HFF-Myc (cell line): ENCODE measurements around the gene CSH2.
"Not testable (repeated sequence)": the region's sequence is repeated elsewhere in the genome, so short reads cannot be mapped to it uniquely, and the experiment has no call there.

ENCODE experiments used
- DNase-seq: peaks from one replicate; pipeline ENCODE4 v3.0.0-alpha.2; 2011; ENCODE audit warnings: low read depth; ENCODE audit errors: extremely low read depth
- H3K4me3 ChIP-seq: replicated peaks from 2 replicates; pipeline ENCODE4 v1.5.1; 2011; ENCODE audit warnings: low read depth, mild to moderate bottlenecking, control low read depth, low read length
- TF ChIP-seq, protein P1 (sequence below): IDR thresholded peaks from 2 replicates; pipeline ENCODE4 v1.5.1; 2012; ENCODE audit warnings: mild to moderate bottlenecking, low read depth, low read length, control low read depth; ENCODE audit errors: missing control alignments

The CSH2 gene

DNA sequence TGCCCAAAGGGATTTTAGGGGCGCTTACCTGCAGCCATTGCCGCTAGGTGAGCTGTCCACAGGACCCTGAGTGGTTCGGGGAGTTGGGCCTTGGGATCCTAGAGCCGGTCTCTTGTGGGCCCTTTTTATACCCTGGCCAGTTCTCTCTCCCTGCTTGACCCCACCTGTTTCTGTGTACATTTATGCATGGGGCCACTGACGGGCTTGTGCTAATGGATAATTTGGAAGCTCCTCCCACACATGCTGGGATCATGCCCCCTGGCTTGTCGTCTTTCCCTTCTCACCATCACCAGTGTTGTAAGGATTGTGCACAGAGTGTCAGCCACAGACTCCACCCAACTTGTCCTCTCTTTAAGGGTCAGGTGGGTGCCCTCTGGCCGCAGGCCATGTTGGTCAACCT is at the start of gene CSH2:
Gene CSH2 (minus strand): TSS at position 101 of the 400 bp plus-strand sequence. CDS start 63 bp downstream, at position 38.
- not testable (repeated sequence) for H3K4me3 ChIP-seq, DNase-seq

DNA sequence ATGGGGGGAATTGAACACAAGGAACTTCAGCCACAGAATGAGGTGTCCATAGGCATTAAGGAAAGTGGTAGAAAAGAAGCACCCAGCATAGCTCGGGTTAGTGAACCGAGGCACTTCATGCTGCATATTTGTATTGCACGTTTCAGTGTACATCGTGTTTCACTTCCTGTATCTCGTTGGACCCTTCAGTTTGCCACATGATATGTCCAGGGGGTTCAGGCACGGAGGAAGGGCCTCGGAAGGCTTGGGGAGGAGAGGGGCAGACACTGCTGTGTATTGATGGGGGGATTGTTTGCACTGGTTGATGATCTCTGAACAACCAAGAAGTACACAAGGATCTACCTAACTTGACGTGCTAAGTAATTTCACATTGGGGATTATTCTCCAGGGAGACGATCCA is 48.9 kb upstream of the CSH2 start:
- not testable (repeated sequence) for DNase-seq, H3K4me3 ChIP-seq

DNA sequence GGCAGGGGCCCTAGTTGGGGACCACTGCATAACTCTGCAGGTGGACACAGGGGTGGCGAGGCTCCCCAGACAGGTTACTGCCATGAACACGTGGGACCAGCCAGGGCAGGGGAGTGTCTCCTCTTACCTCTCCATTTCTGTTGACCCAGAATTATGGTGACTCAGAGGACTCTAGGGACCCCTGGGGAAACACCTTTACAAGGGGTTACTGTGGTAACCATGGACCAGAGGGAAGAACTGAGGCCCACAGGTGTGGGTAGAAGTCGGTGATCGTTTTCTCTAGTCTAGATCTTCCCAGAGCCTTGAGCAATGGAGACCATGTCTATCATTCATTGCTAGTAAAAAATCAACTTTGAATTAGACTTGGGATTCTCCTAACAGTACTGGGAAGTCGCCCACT is 47.3 kb upstream of the CSH2 start:
- not testable (repeated sequence) for DNase-seq

DNA sequence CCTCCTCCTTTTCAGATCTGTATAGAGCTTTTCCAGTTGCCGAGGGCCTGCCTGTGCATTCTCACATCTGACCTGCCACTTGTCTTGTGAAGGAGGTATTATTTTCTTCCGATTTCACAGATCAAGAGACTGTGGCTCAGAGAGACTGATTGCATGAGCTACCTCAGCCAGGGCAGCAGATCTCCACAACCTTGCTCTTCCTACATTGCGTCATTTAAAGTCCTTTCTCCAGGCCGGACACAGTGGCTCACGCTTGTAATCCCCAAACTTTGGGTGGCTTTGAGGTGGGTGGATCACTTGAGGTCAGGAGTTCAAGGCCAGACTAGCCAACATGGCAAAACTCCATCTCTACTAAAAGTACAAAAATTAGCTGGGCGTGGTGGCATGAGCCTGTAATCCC is 46.6 kb upstream of the CSH2 start:
- not testable (repeated sequence) for DNase-seq, H3K4me3 ChIP-seq

More for the DNA sequence above, 47.3 kb upstream of the CSH2 start:
- not testable (repeated sequence) for H3K4me3 ChIP-seq

- no peak overlapping the region for H3K4me3 ChIP-seq
- TF ChIP-seq, protein P1, sequence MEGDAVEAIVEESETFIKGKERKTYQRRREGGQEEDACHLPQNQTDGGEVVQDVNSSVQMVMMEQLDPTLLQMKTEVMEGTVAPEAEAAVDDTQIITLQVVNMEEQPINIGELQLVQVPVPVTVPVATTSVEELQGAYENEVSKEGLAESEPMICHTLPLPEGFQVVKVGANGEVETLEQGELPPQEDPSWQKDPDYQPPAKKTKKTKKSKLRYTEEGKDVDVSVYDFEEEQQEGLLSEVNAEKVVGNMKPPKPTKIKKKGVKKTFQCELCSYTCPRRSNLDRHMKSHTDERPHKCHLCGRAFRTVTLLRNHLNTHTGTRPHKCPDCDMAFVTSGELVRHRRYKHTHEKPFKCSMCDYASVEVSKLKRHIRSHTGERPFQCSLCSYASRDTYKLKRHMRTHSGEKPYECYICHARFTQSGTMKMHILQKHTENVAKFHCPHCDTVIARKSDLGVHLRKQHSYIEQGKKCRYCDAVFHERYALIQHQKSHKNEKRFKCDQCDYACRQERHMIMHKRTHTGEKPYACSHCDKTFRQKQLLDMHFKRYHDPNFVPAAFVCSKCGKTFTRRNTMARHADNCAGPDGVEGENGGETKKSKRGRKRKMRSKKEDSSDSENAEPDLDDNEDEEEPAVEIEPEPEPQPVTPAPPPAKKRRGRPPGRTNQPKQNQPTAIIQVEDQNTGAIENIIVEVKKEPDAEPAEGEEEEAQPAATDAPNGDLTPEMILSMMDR: peak; percentile 90
- DNase-seq: peak; percentile 20
These were observed 45.8 kb upstream of the CSH2 start for GRCh38 chr17:63919311-63919723.

DNA sequence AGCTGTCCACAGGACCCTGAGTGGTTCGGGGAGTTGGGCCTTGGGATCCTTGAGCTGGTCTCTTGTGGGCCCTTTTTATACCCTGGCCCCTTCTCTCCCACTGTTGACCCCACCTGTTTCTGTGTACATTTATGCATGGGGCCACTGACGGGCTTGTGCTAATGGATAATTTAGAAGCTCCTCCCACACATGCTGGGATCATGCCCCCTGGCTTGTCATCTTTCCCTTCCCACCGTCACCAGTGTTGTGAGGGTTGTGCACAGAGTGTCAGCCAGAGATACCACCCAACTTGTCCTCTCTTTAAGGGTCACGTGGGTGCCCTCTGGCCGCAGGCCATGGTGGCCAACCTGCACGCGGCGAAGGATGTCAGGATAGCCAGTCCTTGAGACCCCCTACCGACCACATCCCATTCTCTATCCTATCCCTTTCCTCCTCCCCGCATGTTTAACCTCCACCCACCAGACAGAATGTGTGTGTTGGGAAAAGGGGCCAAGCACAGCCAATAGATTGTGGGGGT is 45.4 kb upstream of the CSH2 start, which contains the start of gene GH1:
Gene GH1 (minus strand): TSS at position 51 of the 517 bp plus-strand sequence. CDS start 63 bp downstream, outside the sequence.
- not testable (repeated sequence) for DNase-seq, H3K4me3 ChIP-seq

DNA sequence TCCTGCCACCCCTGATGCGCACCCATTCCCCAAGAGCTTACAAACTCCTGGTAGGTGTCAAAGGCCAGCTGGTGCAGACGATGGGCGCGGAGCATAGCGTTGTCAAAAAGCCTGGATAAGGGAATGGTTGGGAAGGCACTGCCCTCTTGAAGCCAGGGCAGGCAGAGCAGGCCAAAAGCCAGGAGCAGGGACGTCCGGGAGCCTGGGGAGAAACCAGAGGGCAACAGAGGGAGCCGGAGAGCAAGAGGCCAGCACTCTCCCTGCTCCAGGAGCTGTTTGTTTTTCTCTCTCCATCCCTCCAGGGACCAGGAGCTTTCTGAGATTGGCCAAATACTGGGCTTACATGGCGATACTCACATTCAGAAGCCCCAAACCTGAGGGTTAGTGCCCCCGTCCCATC is 44.8 kb upstream of the CSH2 start:
- TF ChIP-seq, protein P1: no peak
- DNase-seq: no peak
- H3K4me3 ChIP-seq: no peak overlapping the region

GRCh38 chr17:63917646-63918045 is 44.2 kb upstream of the CSH2 start:
- DNase-seq: no peak
- TF ChIP-seq, protein P1: no peak
- no peak overlapping the region for H3K4me3 ChIP-seq

DNA sequence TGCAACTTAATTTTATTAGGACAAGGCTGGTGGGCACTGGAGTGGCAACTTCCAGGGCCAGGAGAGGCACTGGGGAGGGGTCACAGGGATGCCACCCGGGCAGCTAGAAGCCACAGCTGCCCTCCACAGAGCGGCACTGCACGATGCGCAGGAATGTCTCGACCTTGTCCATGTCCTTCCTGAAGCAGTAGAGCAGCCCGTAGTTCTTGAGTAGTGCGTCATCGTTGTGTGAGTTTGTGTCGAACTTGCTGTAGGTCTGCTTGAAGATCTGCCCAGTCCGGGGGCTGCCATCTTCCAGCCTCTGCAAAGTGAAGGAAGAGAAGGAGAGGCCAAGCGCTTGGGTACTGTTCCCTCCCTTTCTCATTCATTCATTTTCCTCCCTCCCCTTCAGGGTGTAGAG is 43.7 kb upstream of the CSH2 start:
- not testable (repeated sequence) for DNase-seq, H3K4me3 ChIP-seq

GRCh38 chr17:63916566-63917185 is 43.2 kb upstream of the CSH2 start:
- TF ChIP-seq, protein P1: no peak
- no peak overlapping the region for H3K4me3 ChIP-seq
- DNase-seq: no peak

GRCh38 chr17:63915753-63916152 is 42.3 kb upstream of the CSH2 start:
- not testable (repeated sequence) for H3K4me3 ChIP-seq, DNase-seq
